Right lobe of liver (tissue), 6 donors: Measurements from ENCODE around the gene CEP89. TPM values are rescaled to one million over a fixed set of nuclear protein-coding genes. Genes with fewer than 3 reads are reported as not detected.

ENCODE experiments used
- ATAC-seq, 4 donors: fragments of 200-7000 bp; cut with Tn5 transposase; one replicate each; pipeline ENCODE4 v1.9.1; 2020; ENCODE audit warnings: mild to moderate bottlenecking in 4 of 4, moderate library complexity in 4 of 4
- DNase-seq, 3 donors: peaks; one replicate each; pipeline ENCODE4 v3.0.0-alpha.2; 2020
- H3K27ac ChIP-seq, 3 donors: fragments of 200-600 bp; one replicate each; pipeline ENCODE4 v1.8.0; 2022
- H3K27me3 ChIP-seq, 2 donors: fragments of 200-600 bp; one replicate each; pipeline ENCODE4 v1.8.0; 2022
- H3K36me3 ChIP-seq, 4 donors: fragments of 200-600 bp; sonication (generic) in 1 of 4; one replicate each; pipeline versions ENCODE4 v1.5.1 to v1.8.0; 2017 to 2022; ENCODE audit warnings: control low read depth in 1 of 4
- H3K4me1 ChIP-seq, 4 donors: fragments of 200-600 bp; sonication (generic) in 1 of 4; one replicate each; pipeline versions ENCODE4 v1.5.1 to v1.8.0; 2017 to 2022; ENCODE audit warnings: control low read depth in 1 of 4
- H3K4me3 ChIP-seq, 3 donors: fragments of 200-600 bp; one replicate each; pipeline ENCODE4 v1.8.0; 2022
- H3K9me3 ChIP-seq, 4 donors: fragments of 200-600 bp; sonication (generic) in 1 of 4; one replicate each; pipeline versions ENCODE4 v1.5.1 to v1.8.0; 2017 to 2022; ENCODE audit warnings: control low read depth in 1 of 4
- POLR2A ChIP-seq: fragments of 450-650 bp; IDR thresholded peaks from one replicate; pipeline ENCODE4 v1.6.1; 2017; ENCODE audit warnings: antibody characterized with exemption, mild to moderate bottlenecking
- WGBS: methylation state at CpG from one replicate; pipeline ENCODE4 v1.1.6; 2018; ENCODE audit warnings: low coverage, low lambda C conversion rate; ENCODE audit not compliant: insufficient coverage; ENCODE audit errors: missing lambda C conversion rate; 5-methylcytosine and 5-hydroxymethylcytosine counted together
- intact Hi-C, 2 donors: fragments of 100-400 bp; cut with DNase I; formaldehyde crosslinking; loops; one replicate each; pipeline versions ENCODE4 v1.11.2 to v1.14.1; 2022
- total RNA-seq, 6 experiments: library from RNA; depleted of rRNA in 2 of 6; stranded (reverse); fragments of >200 nt in 2 of 6; fragmentation: NEBNext Ultra II Directional in 3 of 6; extraction: Animal tissue kit (Norgen Biotek cat#: 25700) in 3 of 6; gene quantifications; one replicate each; pipeline versions ENCODE4 v1.1.0 to v1.2.4, GENCODE V29; 2016 to 2023
- TF ChIP-seq, protein P1 (sequence below), 4 donors: fragments of 200-600 bp in 3 of 4; fragments of 450-650 bp in 1 of 4; IDR thresholded peaks; one replicate each; pipeline versions ENCODE4 v1.5.1 to v1.8.0; 2016 to 2022; ENCODE audit warnings: antibody characterized with exemption in 4 of 4, mild to moderate bottlenecking in 2 of 4
- donor health status: DM: no; HTN: yes; CAD: no.
- donor health status: DM: no; HTN: no; CAD: no.
- donor health status: DM: no; HTN: no; CAD: no.
- donor health status: DM: no; HTN: yes; CAD: no.
- donor health status: DM: no; HTN: yes; CAD: no.

Gene CEP89
- total RNA-seq, 6 experiments from 2014 or later = 2.9 to 5.7 (median 4.7) TPM

- ATAC-seq (no peak), DNase-seq (no peak)
- H3K27ac ChIP-seq = no peak overlapping the region
- 100% methylated on average over 4 of the region's 14 CpGs for WGBS
- H3K4me3 ChIP-seq = no peak overlapping the region
- peaks cover 0 to 18% (median 3%) of the 10 kb centered on the region in 4 donors for H3K36me3 ChIP-seq
- H3K27me3 ChIP-seq = no peaks in the 10 kb centered on the region
- H3K9me3 ChIP-seq = no peaks in the 10 kb centered on the region
- TF ChIP-seq POLR2A = no peak
- TF ChIP-seq, protein P1, sequence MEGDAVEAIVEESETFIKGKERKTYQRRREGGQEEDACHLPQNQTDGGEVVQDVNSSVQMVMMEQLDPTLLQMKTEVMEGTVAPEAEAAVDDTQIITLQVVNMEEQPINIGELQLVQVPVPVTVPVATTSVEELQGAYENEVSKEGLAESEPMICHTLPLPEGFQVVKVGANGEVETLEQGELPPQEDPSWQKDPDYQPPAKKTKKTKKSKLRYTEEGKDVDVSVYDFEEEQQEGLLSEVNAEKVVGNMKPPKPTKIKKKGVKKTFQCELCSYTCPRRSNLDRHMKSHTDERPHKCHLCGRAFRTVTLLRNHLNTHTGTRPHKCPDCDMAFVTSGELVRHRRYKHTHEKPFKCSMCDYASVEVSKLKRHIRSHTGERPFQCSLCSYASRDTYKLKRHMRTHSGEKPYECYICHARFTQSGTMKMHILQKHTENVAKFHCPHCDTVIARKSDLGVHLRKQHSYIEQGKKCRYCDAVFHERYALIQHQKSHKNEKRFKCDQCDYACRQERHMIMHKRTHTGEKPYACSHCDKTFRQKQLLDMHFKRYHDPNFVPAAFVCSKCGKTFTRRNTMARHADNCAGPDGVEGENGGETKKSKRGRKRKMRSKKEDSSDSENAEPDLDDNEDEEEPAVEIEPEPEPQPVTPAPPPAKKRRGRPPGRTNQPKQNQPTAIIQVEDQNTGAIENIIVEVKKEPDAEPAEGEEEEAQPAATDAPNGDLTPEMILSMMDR (IDR thresholded peaks at IDR 0.05) = no peak
- no peaks in the 10 kb centered on the region for H3K4me1 ChIP-seq
- intact Hi-C loops = no loop called here
Measured at GRCh38 chr19:32862741-32863140, 109.0 kb downstream of the CEP89 start.

GRCh38 chr19:32862173-32862572 is 109.6 kb downstream of the CEP89 start:
- 80% methylated on average over 4 of the region's 19 CpGs for WGBS
- no peak for ATAC-seq
- DNase-seq = peak in 1 of 3 donors; percentile 18
- H3K27ac ChIP-seq = no peak overlapping the region
- no peak for TF ChIP-seq POLR2A
- TF ChIP-seq, protein P1 (IDR thresholded peaks at IDR 0.05) = no peak
- H3K9me3 ChIP-seq = no peaks in the 10 kb centered on the region
- no peak overlapping the region for H3K4me3 ChIP-seq
- intact Hi-C loops = no loop called here
- H3K27me3 ChIP-seq = no peaks in the 10 kb centered on the region
- no peaks in the 10 kb centered on the region for H3K4me1 ChIP-seq
- H3K36me3 ChIP-seq = peaks cover 0 to 24% (median 3%) of the 10 kb centered on the region in 4 donors

DNA sequence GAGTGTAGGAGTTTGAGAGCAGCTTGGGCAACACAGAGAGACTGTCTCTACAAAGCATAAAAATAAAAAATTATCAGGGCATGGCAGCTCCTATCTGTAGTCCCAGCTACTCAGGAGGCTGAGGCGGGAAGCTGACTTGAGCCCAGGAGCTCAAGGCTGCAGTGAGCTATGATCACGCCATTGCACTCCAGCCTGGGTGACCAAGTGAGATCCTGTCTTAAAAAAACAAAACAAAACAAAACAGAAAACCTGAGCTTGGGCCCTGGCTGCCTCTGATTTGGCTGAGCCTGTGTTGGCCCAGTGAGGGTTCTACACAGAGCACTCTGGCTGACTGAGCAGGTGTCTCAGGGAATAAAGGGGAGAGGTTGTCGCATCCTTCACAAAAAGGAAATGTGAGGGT is 110.2 kb downstream of the CEP89 start:
- no peaks in the 10 kb centered on the region for H3K4me1 ChIP-seq
- no peak for ATAC-seq
- intact Hi-C loops = no loop called here
- TF ChIP-seq POLR2A = no peak
- TF ChIP-seq, protein P1 (IDR thresholded peaks at IDR 0.05) = no peak
- H3K9me3 ChIP-seq = no peaks in the 10 kb centered on the region
- 100% methylated on average over 2 of the region's 3 CpGs for WGBS
- no peak for DNase-seq
- no peak overlapping the region for H3K27ac ChIP-seq
- no peak overlapping the region for H3K4me3 ChIP-seq
- peaks cover 0 to 27% (median 4%) of the 10 kb centered on the region in 4 donors for H3K36me3 ChIP-seq
- H3K27me3 ChIP-seq = no peaks in the 10 kb centered on the region

- TF ChIP-seq POLR2A = no peak
- TF ChIP-seq, protein P1 (IDR thresholded peaks at IDR 0.05) = no peak
- H3K4me1 ChIP-seq = no peaks in the 10 kb centered on the region
- peaks cover 0 to 27% (median 4%) of the 10 kb centered on the region in 4 donors for H3K36me3 ChIP-seq
- DNase-seq (peak in 1 of 3 donors; percentile 46), ATAC-seq (no peak)
- intact Hi-C loops = no loop called here
- no peaks in the 10 kb centered on the region for H3K9me3 ChIP-seq
- H3K4me3 ChIP-seq = no peak overlapping the region
- WGBS = 98% methylated on average over 12 of the region's 19 CpGs
- no peaks in the 10 kb centered on the region for H3K27me3 ChIP-seq
- H3K27ac ChIP-seq = no peak overlapping the region
Measured at GRCh38 chr19:32859591-32859990, 112.2 kb downstream of the CEP89 start.

- peaks cover 0 to 17% (median 4%) of the 10 kb centered on the region in 4 donors for H3K36me3 ChIP-seq
- whole genome bisulfite sequencing = 95% methylated on average over 6 of the region's 10 CpGs
- DNase-seq (peak in 1 of 3 donors; percentile 12), ATAC-seq (no peak)
- no peaks in the 10 kb centered on the region for H3K9me3 ChIP-seq
- no peaks in the 10 kb centered on the region for H3K27me3 ChIP-seq
- no peaks in the 10 kb centered on the region for H3K4me1 ChIP-seq
- H3K4me3 ChIP-seq = no peak overlapping the region
- TF ChIP-seq POLR2A = no peak
- TF ChIP-seq, protein P1 (IDR thresholded peaks at IDR 0.05) = no peak
- intact Hi-C loops = no loop called here
- no peak overlapping the region for H3K27ac ChIP-seq
Measured at GRCh38 chr19:32858559-32858958, 113.2 kb downstream of the CEP89 start.
